ENCODE data around the gene SLC39A5. TPM values are rescaled to one million over a fixed set of nuclear protein-coding genes. Genes with fewer than 3 reads are reported as not detected.
A peak's percentile ranks its signal among the peaks of the same experiment; 100 is the strongest.

SLC39A5 gene
- total and polyA plus RNA-seq, 2 of the 13 experiments (the other 11 are each of a cell fraction or from before 2014, with no cell fraction given): 59.7 to 101 TPM

DNA sequence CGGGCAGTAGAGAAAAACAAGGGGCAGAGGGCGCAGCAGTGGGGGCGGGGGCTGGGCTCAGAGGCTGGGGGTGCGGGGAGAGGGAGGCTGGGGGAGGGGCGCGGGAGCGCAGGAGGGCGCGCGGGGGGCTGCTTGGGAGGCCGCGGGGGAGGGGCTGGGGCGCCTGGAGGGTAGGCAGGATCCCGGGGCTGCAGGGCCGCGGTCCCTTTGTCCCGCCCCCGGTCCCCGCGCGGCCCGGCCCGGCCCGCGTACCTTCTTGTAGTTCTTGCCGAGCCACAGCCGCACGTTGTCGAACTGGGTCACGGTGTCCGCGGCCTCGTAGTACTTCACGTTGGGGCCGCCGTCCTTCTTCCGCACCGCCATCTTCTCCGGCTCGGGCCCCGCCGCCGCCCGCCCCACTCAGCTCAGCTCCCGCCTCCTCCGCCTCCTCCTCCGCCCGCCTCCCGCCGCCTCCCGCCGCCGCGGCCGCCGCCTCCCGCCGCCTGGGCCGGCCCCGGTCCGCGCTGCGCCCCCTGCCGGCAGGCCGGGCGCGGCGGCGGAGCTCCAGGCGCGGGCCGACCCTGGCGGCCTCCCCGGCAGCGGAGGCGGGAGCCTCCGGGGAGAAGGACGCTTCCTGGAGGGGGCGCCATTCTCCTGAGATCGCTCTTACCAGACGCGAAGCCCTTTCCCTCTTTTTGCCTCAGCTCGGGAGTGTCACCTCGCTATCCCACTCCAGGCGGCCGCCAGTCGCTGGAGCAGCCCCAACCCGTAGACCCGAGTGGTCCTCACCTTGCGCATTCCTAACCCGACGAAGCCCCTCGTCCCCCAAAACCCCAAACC is 40.5 kb upstream of the SLC39A5 start, which contains the start of gene SMARCC2 (continued):
- TF ChIP-seq ZNF275 (CRISPR knock-in tag; IDR thresholded peaks at IDR 0.05; ENCODE audit: borderline replicate concordance): 0 out of 2 replicates have a peak, but pooled peaks have one; percentile 6
- no peak for TF ChIP-seq PRDM4 (CRISPR knock-in tag; IDR thresholded peaks at IDR 0.05; ENCODE audit: borderline replicate concordance)
- no peak for TF ChIP-seq HOMEZ (CRISPR knock-in tag; IDR thresholded peaks at IDR 0.05; ENCODE audit: low read depth)
- TF ChIP-seq ZNF121 (CRISPR knock-in tag; IDR thresholded peaks at IDR 0.05): no peak
- 0 out of 2 replicates have a peak, but pooled peaks have one; percentile 10 for TF ChIP-seq TFDP2 (CRISPR knock-in tag; IDR thresholded peaks at IDR 0.05)
- no peak for TF ChIP-seq ZNF879 (CRISPR knock-in tag; IDR thresholded peaks at IDR 0.05)
- TF ChIP-seq, protein P1, sequence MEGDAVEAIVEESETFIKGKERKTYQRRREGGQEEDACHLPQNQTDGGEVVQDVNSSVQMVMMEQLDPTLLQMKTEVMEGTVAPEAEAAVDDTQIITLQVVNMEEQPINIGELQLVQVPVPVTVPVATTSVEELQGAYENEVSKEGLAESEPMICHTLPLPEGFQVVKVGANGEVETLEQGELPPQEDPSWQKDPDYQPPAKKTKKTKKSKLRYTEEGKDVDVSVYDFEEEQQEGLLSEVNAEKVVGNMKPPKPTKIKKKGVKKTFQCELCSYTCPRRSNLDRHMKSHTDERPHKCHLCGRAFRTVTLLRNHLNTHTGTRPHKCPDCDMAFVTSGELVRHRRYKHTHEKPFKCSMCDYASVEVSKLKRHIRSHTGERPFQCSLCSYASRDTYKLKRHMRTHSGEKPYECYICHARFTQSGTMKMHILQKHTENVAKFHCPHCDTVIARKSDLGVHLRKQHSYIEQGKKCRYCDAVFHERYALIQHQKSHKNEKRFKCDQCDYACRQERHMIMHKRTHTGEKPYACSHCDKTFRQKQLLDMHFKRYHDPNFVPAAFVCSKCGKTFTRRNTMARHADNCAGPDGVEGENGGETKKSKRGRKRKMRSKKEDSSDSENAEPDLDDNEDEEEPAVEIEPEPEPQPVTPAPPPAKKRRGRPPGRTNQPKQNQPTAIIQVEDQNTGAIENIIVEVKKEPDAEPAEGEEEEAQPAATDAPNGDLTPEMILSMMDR (CRISPR knock-in tag; IDR thresholded peaks at IDR 0.05): peak; percentile 81
- TF ChIP-seq FOXO1 (CRISPR knock-in tag; IDR thresholded peaks at IDR 0.05): peak; percentile 26; the same call in 1 of the 2 replicates
- TF ChIP-seq, protein P2, sequence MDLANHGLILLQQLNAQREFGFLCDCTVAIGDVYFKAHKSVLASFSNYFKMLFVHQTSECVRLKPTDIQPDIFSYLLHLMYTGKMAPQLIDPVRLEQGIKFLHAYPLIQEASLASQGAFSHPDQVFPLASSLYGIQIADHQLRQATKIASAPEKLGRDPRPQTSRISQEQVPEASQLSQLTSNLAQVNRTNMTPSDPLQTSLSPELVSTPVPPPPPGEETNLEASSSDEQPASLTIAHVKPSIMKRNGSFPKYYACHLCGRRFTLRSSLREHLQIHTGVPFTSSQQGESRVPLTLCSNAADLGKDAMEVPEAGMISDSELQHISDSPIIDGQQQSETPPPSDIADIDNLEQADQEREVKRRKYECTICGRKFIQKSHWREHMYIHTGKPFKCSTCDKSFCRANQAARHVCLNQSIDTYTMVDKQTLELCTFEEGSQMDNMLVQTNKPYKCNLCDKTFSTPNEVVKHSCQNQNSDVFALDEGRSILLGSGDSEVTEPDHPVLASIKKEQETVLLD (CRISPR knock-in tag; IDR thresholded peaks at IDR 0.05; ENCODE audit: low read depth): peak; percentile 72
- no peak for TF ChIP-seq ZBTB7B (CRISPR knock-in tag; IDR thresholded peaks at IDR 0.05)
- TF ChIP-seq EZH2 (conservative IDR thresholded peaks at IDR 0.05; ENCODE audit: low read depth, low read length): no peak
- TF ChIP-seq MYC (CRISPR knock-in tag; IDR thresholded peaks at IDR 0.05; ENCODE audit: borderline replicate concordance): peak; percentile 42; the same call in 1 of the 2 replicates
- TF ChIP-seq ZMYM3 (CRISPR knock-in tag; IDR thresholded peaks at IDR 0.05): peak; percentile 59; the same call in 1 of the 2 replicates
- no peak; the same call in 1 of the 2 replicates for TF ChIP-seq SALL2 (CRISPR knock-in tag; IDR thresholded peaks at IDR 0.05)
- TF ChIP-seq ZNF501 (CRISPR knock-in tag; IDR thresholded peaks at IDR 0.05): no peak
- 0 out of 2 replicates have a peak, but pooled peaks have one; percentile 59 for TF ChIP-seq SRY (CRISPR knock-in tag; IDR thresholded peaks at IDR 0.05)
- TF ChIP-seq ZNF333 (CRISPR knock-in tag; IDR thresholded peaks at IDR 0.05; ENCODE audit: borderline replicate concordance): 0 out of 2 replicates have a peak, but pooled peaks have one; percentile 75
- TF ChIP-seq U2AF1 (optimal IDR thresholded peaks at IDR 0.05; ENCODE audit: low read depth, low read length): no peak

Measured in HepG2 (cell line).